Retinal pigment epithelial cell (primary cell): ENCODE data around the gene MOB1A.

ENCODE experiments used
- DNase-seq: peaks from one replicate; pipeline ENCODE4 v3.0.0-alpha.2; 2010; ENCODE audit warnings: low read depth
- H3K4me3 ChIP-seq: 2 replicates; pipeline ENCODE4 v1.5.1; 2011; ENCODE audit warnings: mild to moderate bottlenecking, low read length, control low read depth, moderate library complexity
- CTCF ChIP-seq: conservative IDR thresholded peaks from 2 replicates; pipeline ENCODE4 v1.5.1; 2011; ENCODE audit warnings: low read depth, low read length, control low read depth, inconsistent platforms

MOB1A gene

GRCh38 chr2:74103763-74104162 lies 74.9 kb downstream of the MOB1A start:
- no peak overlapping the region for H3K4me3 ChIP-seq
- no peak for DNase-seq
- TF ChIP-seq CTCF = no peak
